ENCODE data around the gene TMX3. TPM values are rescaled to one million over a fixed set of nuclear protein-coding genes. Genes with fewer than 3 reads are reported as not detected.

Gene TMX3
- total and polyA plus RNA-seq, 2 donors (not counting 1 experiment from before 2014, with no cell fraction given), result 19.0 to 73.5 TPM

DNA sequence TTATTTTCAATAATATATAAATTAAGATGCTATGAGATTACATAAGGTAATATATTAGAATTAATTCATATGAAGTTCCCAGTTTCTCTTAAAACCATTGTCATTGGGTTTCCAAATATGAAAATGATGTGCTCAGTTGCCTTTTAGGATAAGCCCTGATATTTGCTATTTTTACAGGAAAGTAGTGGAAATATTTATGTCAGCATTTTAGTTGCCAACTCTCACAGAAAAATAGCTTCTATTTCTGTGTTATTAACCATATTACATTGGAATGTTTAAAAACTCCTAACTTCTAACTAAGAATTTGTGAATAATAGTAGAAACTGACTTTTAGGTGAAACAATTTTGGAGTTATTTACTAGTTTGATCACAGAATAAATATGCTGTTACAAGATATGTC, 74.0 kb downstream of the TMX3 start:
- no peak overlapping the region for H2AFZ ChIP-seq (ENCODE audit: insufficient read depth, low read depth, low read length, poor library complexity, severe bottlenecking)
- H3K79me2 ChIP-seq (ENCODE audit: control insufficient read depth, insufficient read depth, low read length), result no peaks in the 10 kb centered on the region
- Mint-ChIP-seq H3K9me3 (ENCODE audit: insufficient read depth) (no peaks in the 10 kb centered on the region), H3K27ac (no peak overlapping the region), H3K4me1 (no peaks in the 10 kb centered on the region), H3K4me3 (no peak overlapping the region), H3K27me3 (no peaks in the 10 kb centered on the region)
- TF ChIP-seq, protein P1, sequence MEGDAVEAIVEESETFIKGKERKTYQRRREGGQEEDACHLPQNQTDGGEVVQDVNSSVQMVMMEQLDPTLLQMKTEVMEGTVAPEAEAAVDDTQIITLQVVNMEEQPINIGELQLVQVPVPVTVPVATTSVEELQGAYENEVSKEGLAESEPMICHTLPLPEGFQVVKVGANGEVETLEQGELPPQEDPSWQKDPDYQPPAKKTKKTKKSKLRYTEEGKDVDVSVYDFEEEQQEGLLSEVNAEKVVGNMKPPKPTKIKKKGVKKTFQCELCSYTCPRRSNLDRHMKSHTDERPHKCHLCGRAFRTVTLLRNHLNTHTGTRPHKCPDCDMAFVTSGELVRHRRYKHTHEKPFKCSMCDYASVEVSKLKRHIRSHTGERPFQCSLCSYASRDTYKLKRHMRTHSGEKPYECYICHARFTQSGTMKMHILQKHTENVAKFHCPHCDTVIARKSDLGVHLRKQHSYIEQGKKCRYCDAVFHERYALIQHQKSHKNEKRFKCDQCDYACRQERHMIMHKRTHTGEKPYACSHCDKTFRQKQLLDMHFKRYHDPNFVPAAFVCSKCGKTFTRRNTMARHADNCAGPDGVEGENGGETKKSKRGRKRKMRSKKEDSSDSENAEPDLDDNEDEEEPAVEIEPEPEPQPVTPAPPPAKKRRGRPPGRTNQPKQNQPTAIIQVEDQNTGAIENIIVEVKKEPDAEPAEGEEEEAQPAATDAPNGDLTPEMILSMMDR (IDR thresholded peaks at IDR 0.05), result no peak
- no peak for TF ChIP-seq EZH2 (IDR thresholded peaks at IDR 0.05; ENCODE audit: borderline replicate concordance, insufficient read depth, low read depth, low read length, poor library complexity, severe bottlenecking)
- no peak overlapping the region for H3K27ac ChIP-seq (ENCODE audit: low read length in 2 of 2)
- H3K9ac ChIP-seq (ENCODE audit: low read length), result no peak overlapping the region
- no peaks in the 10 kb centered on the region for H3K36me3 ChIP-seq (replicated peaks in 1 of 2; ENCODE audit: control extremely low read depth in 1 of 2, control insufficient read depth in 1 of 2, extremely low read depth in 1 of 2, insufficient read depth in 2 of 2, low read length in 1 of 2)
- H3K4me1 ChIP-seq (ENCODE audit: control insufficient read depth in 2 of 2, insufficient read depth in 2 of 2, low read length in 2 of 2), result no peaks in the 10 kb centered on the region
- intact Hi-C loops (cut with micrococcal nuclease), result no loop called here
- no peak overlapping the region for H3K4me2 ChIP-seq (replicated peaks; ENCODE audit: low read depth, low read length, poor library complexity, severe bottlenecking)
- peaks cover 0 to 1% (median 0%) of the 10 kb centered on the region in 3 donors for H3K9me3 ChIP-seq (ENCODE audit: control extremely low read depth in 1 of 3, control insufficient read depth in 2 of 3, insufficient read depth in 1 of 3, low read length in 2 of 3)
- ChIA-PET CTCF (interaction anchor here (0.7 kb wide), 1 partner anchor 9 kb away, joined by 4 read pairs; no protein-coding TSS in a partner anchor), POLR2A (no interaction called here)
- no peak overlapping the region for H3K4me3 ChIP-seq (ENCODE audit: control extremely low read depth in 1 of 5, extremely low read depth in 1 of 5, insufficient read depth in 1 of 5, low read depth in 2 of 5, low read length in 4 of 5)
- DNase-seq (no peak), ATAC-seq (ENCODE audit: low read depth) (no peak)
- peaks cover 0 to 2% (median 0%) of the 10 kb centered on the region in 4 experiments for H3K27me3 ChIP-seq (replicated peaks in 1 of 4; ENCODE audit: control extremely low read depth in 1 of 4, control insufficient read depth in 3 of 4, insufficient read depth in 4 of 4, low read length in 3 of 4)
- H4K20me1 ChIP-seq (ENCODE audit: control insufficient read depth, insufficient read depth, low read length, poor library complexity, severe bottlenecking), result no peaks in the 10 kb centered on the region

DNA sequence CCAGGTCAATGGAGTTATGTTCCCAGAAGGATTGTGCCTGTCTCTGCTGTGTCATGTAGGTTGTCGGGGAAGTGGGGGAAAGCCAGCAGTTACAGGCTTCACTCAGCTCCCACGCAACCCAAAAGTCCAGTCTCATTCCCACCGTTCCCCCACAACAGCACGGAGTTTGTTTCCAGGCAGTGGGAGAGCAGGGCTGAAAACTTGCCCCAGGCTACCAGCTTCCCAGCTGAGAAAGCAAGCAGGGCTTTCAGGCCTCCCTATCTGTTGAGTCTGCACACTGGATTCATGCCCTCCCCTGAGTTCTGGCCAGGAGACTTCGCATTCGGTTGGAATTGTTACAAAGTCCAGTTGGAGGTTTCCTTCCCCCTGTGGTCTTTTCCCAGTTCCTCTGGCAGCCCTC, 76.3 kb downstream of the TMX3 start:
- H3K9me3 Mint-ChIP-seq (ENCODE audit: insufficient read depth), result no peaks in the 10 kb centered on the region
- H3K4me3 Mint-ChIP-seq, result no peak overlapping the region
- H3K27me3 Mint-ChIP-seq, result no peaks in the 10 kb centered on the region
- no peak for ATAC-seq (ENCODE audit: low read depth)
- no peak overlapping the region for H3K4me3 ChIP-seq (ENCODE audit: control extremely low read depth in 1 of 5, extremely low read depth in 1 of 5, insufficient read depth in 1 of 5, low read depth in 2 of 5, low read length in 4 of 5)
- intact Hi-C loops (cut with micrococcal nuclease), result no loop called here
- H3K36me3 ChIP-seq (replicated peaks in 1 of 2; ENCODE audit: control extremely low read depth in 1 of 2, control insufficient read depth in 1 of 2, extremely low read depth in 1 of 2, insufficient read depth in 2 of 2, low read length in 1 of 2), result no peaks in the 10 kb centered on the region
- no peaks in the 10 kb centered on the region for H3K79me2 ChIP-seq (ENCODE audit: control insufficient read depth, insufficient read depth, low read length)
- ChIA-PET POLR2A (no interaction called here), CTCF (no interaction called here)
- no peak overlapping the region for H3K27ac ChIP-seq (ENCODE audit: low read length in 2 of 2)
- no peaks in the 10 kb centered on the region for H4K20me1 ChIP-seq (ENCODE audit: control insufficient read depth, insufficient read depth, low read length, poor library complexity, severe bottlenecking)
- H3K9me3 ChIP-seq (ENCODE audit: control extremely low read depth in 1 of 3, control insufficient read depth in 2 of 3, insufficient read depth in 1 of 3, low read length in 2 of 3), result peaks cover 0 to 1% (median 0%) of the 10 kb centered on the region in 3 donors
- H2AFZ ChIP-seq (ENCODE audit: insufficient read depth, low read depth, low read length, poor library complexity, severe bottlenecking), result no peak overlapping the region
- 88% methylated on average over 3 of the region's 6 CpGs for WGBS (ENCODE audit: insufficient coverage)
- TF ChIP-seq, protein P1 (IDR thresholded peaks at IDR 0.05), result no peak
- TF ChIP-seq EZH2 (IDR thresholded peaks at IDR 0.05; ENCODE audit: borderline replicate concordance, insufficient read depth, low read depth, low read length, poor library complexity, severe bottlenecking), result no peak
- H3K4me1 Mint-ChIP-seq, result no peaks in the 10 kb centered on the region
- no peaks in the 10 kb centered on the region for H3K4me1 ChIP-seq (ENCODE audit: control insufficient read depth in 2 of 2, insufficient read depth in 2 of 2, low read length in 2 of 2)
- H3K27ac Mint-ChIP-seq, result no peak overlapping the region
- no peak overlapping the region for H3K9ac ChIP-seq (ENCODE audit: low read length)
- no peak for DNase-seq
- peaks cover 0 to 2% (median 0%) of the 10 kb centered on the region in 4 experiments for H3K27me3 ChIP-seq (replicated peaks in 1 of 4; ENCODE audit: control extremely low read depth in 1 of 4, control insufficient read depth in 3 of 4, insufficient read depth in 4 of 4, low read length in 3 of 4)
- H3K4me2 ChIP-seq (replicated peaks; ENCODE audit: low read depth, low read length, poor library complexity, severe bottlenecking), result no peak overlapping the region

Data from B cell (primary cell).